ENCODE measurements around the gene ZBTB5. TPM values are rescaled to one million over a fixed set of nuclear protein-coding genes. Genes with fewer than 3 reads are reported as not detected.
"Not testable (repeated sequence)": the region's sequence is repeated elsewhere in the genome, so short reads cannot be mapped to it uniquely, and the experiment has no call there.

The ZBTB5 gene
- total RNA-seq, 1 experiment from 2014 or later = 14.6 TPM

DNA sequence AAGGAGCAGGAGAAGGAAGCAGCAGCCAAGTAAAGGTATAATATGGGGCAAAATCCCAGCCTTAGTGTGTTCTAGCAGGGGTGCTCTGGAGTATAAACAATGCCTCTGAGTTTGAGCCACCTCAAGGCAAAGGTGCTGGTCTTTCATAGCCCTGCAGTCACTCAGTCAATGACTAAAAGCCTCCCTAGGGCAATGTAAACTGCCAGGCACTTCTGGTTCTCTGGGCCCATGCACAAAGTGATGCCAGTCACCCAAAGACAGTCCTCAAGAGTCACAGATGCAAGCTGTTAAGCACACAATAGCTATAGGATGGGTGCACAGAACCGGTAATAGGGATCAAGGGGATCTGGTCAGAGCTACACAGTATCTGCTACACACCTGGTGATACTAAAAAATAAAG, 12.6 kb downstream of the ZBTB5 start:
- no peak for DNase-seq (ENCODE audit: low spot score)

- DNase-seq (ENCODE audit: low spot score) = no peak
Observed at GRCh38 chr9:37451628-37452027, 13.6 kb downstream of the ZBTB5 start.

DNA sequence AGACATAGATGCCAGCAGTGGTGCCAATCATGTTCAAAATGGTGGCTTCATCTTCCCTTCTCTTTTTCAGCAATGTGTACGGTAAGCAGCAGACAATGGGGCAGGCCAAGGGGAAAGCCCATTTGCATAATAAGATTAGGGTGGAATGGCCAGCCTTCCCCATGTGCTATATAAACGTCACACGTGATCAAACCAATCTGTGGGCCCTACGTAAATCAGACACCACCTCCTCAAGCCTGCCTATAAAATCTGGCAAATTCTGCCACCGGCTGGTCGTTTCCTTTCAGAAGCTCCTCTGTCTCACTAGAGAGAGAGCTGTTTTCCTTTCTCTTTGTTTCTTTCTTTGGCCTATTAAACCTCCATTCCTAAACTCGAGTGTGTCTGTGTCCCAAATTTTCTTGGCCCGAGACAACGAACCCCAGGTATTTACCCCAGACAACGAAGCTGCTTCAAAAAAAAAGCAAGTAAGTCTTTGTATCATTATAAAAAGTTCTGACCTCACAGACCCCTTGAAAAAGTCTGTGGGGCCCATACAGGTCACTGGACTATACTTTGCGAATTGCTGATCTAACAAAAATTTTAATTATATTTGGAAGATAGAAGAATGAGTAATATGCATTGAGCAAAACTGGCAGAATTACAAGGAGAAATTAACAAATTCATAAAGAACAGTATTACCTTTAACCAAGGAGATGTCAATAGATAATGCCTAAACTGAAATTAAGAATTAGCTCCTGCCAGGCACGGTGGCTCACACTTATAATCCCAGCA, 15.2 kb downstream of the ZBTB5 start:
- no peak for DNase-seq (ENCODE audit: low spot score)

- DNase-seq (ENCODE audit: low spot score) = no peak
Observed at GRCh38 chr9:37447111-37447510, 18.1 kb downstream of the ZBTB5 start.

GRCh38 chr9:37446401-37446800, 18.8 kb downstream of the ZBTB5 start:
- DNase-seq (ENCODE audit: low spot score) = no peak

- DNase-seq (ENCODE audit: low spot score) = no peak
Observed at GRCh38 chr9:37445832-37446231, 19.4 kb downstream of the ZBTB5 start.

DNA sequence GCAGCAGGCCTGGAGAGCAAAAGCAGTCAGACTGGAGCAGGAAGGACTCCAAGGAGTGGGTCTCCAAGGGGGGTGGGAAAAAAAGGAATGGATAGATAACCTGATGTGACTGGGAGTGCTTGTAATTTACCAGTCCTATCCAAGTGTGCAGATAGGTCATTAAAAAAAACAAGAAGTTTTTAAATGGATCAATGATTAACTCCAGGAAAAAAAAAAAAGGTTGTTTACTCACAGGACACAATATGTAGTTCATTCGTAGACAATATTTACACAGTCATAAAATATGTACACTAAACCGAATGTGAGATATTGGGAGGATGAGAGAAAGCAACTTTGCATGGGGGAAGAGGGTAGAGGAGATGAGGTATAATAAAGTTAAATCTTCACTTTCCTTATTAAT, 20.4 kb downstream of the ZBTB5 start:
- no peak for DNase-seq (ENCODE audit: low spot score)

DNA sequence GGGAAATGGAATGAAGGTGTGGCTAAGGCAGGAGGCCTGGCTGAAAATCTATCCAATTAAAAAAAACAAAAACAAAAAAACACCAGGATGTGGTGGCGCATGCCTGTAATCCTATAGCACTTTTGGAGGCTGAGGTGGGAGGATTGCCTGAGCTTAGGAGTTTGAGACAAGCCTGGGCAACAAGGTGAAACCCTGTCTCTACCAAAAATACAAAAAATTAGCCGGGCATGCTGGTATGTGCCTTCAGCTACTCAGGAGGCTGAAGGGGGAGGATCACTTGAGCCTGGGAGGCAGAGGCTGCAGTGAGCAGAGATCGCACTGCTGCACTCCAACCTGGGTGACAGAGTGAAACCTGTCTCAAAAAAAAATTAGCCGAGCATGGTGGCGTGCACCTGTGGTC, 21.7 kb downstream of the ZBTB5 start:
- DNase-seq (ENCODE audit: low spot score) = no peak

DNA sequence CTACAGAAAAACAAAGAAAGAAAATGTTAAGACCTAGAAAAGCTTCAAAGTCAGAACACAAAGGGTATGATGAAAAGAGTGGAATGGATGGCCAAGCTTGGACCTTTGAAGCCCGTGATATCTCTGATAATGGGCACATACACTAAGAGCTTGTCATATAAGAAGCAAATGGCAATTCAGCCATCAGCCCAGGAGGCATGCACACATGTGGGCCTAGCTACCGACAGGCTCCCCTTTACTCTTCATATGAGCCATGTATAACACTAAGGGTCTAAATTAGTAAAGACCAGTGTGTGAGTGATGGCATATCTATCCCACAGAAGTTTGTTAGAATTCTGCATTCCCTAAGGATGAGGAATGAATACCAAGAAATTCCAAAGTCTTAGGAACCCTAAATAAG, 22.7 kb downstream of the ZBTB5 start:
- DNase-seq (ENCODE audit: low spot score) = no peak

DNA sequence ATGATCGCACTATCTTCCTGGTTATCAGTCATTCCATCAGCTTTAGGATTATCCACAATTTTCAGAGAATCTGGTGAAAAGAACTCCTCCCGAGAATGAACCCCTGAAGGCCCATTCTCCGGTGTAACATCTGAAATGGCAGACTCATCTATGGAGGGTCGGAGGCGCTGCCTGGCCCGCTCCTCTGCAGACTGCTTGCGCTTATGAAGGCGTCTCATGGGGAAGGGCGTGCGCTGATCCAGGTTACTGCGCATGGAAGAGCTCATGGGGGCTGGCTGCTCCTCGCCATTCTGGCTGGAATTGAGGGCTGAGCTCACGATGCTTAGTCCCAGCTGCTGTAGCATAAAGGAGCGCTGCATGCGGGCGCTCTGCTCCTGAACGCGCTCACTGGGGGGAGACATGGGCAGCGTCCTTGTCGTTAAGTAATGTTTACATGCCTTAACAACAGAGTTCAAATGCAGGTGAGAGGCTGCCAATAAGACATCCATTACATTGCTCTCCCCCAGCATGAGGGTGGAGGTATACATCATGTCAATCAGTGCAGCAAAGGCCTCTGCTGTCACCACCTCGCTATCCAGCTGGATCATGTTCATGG, 23.4 kb downstream of the ZBTB5 start:
- no peak for DNase-seq (ENCODE audit: low spot score)

GRCh38 chr9:37438359-37438758, 26.9 kb downstream of the ZBTB5 start:
- no peak for DNase-seq (ENCODE audit: low spot score)

DNA sequence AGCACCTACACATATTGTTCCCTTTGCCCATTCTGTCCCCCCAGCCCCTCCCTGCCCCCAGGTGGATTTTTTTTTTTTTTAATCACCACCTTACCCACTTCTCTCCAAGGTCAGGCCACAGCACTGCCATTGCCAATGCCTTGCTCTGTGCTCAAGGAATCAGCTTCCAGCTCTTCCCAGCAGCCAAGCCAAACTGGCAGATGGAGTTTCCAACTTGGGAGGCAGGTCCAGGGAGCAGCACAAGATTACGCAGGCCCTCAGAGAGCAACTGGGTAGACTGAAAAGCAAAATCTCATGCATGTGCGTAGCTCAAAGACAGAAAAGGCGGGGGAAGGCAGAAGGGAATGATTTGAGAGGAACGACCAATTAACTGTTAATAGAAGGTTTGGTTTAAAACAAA, 27.6 kb downstream of the ZBTB5 start:
- no peak for DNase-seq (ENCODE audit: low spot score)

DNA sequence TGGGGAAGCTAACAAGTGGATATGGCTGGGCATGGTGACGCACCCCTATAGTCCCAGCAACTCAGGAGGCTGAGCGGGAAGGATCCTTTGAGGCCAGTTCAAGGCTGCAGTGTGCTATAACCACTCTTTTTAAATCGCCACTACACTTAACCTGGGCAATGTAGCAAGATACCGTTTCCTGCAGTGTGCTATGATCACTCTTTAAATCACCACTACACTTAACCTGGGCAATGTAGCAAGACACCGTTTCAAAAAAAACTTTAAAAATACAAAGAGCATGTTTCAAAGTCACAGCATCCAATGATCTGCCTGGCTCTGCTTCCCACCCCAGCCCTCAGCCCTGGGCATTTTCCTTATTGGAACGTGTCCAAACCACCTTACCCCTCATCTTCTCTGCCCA, 28.2 kb downstream of the ZBTB5 start:
- DNase-seq (ENCODE audit: low spot score) = no peak

- no peak for DNase-seq (ENCODE audit: low spot score)
Observed at GRCh38 chr9:37436540-37436939, 28.7 kb downstream of the ZBTB5 start.

DNA sequence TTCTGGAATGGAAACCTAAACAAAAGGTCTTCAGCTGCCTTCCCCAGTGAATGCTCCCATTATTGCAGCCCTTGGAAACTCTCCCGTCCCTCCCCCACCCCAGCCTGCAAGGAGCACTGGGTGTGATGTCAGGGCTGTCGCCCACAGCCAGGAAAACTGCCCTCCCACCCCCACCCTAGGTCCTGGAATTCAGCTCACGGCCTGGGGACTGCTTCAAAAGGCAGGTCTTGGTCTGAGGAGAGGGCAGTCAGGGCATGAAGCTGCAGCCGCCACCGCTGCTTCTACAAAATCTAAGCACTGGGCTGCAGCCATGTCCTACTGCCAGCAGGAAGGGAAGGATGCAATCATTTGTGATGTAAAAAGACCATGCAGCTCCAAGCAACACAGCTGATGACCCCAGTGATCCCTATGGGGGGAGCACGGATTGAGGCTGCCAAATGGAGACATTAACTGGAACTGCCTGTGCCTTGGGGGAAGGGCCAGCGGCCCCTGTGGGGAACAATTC, 31.3 kb downstream of the ZBTB5 start:
- DNase-seq (ENCODE audit: low spot score) = no peak

- DNase-seq (ENCODE audit: low spot score) = no peak
Observed at GRCh38 chr9:37432020-37432419, 33.2 kb downstream of the ZBTB5 start.

- DNase-seq (ENCODE audit: low spot score) = no peak
Observed at GRCh38 chr9:37430841-37431597, 34.2 kb downstream of the ZBTB5 start.

GRCh38 chr9:37429441-37430285, 35.6 kb downstream of the ZBTB5 start:
- DNase-seq (ENCODE audit: low spot score) = no peak

- no peak for DNase-seq (ENCODE audit: low spot score)
Observed at GRCh38 chr9:37428345-37428744, 36.9 kb downstream of the ZBTB5 start.

DNA sequence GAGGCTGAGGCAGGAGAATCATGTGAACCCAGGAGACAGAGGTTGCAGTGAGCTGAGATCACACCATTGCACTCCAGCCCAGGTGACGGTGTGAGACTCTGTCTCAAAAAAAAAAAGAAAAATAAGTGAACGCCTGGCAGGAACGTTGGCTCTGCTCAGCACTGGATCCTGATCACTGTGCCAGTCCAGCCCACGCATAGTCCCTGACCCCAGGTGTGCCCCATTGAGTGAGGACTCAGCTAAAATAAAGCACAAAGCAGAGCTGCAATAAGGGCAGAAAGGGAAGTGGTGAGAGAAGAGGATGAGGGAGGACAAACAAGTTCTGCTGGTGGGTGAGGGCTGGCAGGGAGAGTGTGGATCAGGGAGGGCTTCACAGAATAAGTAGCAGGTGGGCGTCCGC, 38.4 kb downstream of the ZBTB5 start:
- no peak for DNase-seq (ENCODE audit: low spot score)

- DNase-seq (ENCODE audit: low spot score) = not testable (repeated sequence)
Observed at GRCh38 chr9:37426431-37426830, 38.8 kb downstream of the ZBTB5 start.

GRCh38 chr9:37425298-37425752, 39.9 kb downstream of the ZBTB5 start:
- no peak for DNase-seq (ENCODE audit: low spot score)

Measured in H4 (cell line).